H1 (cell line): Measurements from ENCODE around the gene PLCL1. TPM values are rescaled to one million over a fixed set of nuclear protein-coding genes. Genes with fewer than 3 reads are reported as not detected.

Experiments used
- CTCF ChIA-PET: fragments of 300-600 bp; sonication (Branson Sonifier 250); formaldehyde crosslinking; loops from one replicate; lab custom pipeline; 2021; ENCODE audit not compliant: partially characterized antibody; lab: Charles Lee
- POLR2A ChIA-PET: fragments of 300-600 bp; sonication (Branson Sonifier 250); formaldehyde crosslinking; loops from one replicate; lab custom pipeline; 2021; ENCODE audit warnings: inconsistent platforms; ENCODE audit not compliant: partially characterized antibody; lab: Charles Lee
- DNase-seq, 2 experiments: peaks; one replicate each; pipeline versions ENCODE4 v3.0.0 to v3.0.0-alpha.2; 2010 to 2022; ENCODE audit warnings: low spot score in 2 of 2, low read depth in 1 of 2, mixed read lengths in 1 of 2
- FAIRE-seq: peaks from 2 replicates; lab custom pipeline; 2011; peaks lifted over from hg19 to GRCh38; lab: Jason Lieb, UNC
- H2AFZ ChIP-seq: 2 replicates; pipeline ENCODE4 v1.8.1; 2012; ENCODE audit warnings: low read length, inconsistent platforms
- H2AK5ac ChIP-seq: 2 replicates; pipeline ENCODE4 v1.6.1; 2013; ENCODE audit warnings: low read depth, low read length
- H2BK120ac ChIP-seq: replicated peaks from 2 replicates; pipeline ENCODE3; 2013; ENCODE audit warnings: low read depth, low read length, inconsistent platforms
- H2BK12ac ChIP-seq: 2 replicates; pipeline ENCODE4 v1.6.1; 2013; ENCODE audit warnings: low read depth, low read length
- H2BK15ac ChIP-seq: 2 replicates; pipeline ENCODE4 v1.6.1; 2013; ENCODE audit warnings: low read length
- H2BK20ac ChIP-seq: 2 replicates; pipeline ENCODE4 v1.6.1; 2013; ENCODE audit warnings: low read length
- H2BK5ac ChIP-seq: 2 replicates; pipeline ENCODE4 v1.6.1; 2013; ENCODE audit warnings: low read depth, low read length
- H3K14ac ChIP-seq: 2 replicates; pipeline ENCODE4 v1.6.1; 2013; ENCODE audit warnings: inconsistent platforms; ENCODE audit not compliant: insufficient read length
- H3K18ac ChIP-seq: 2 replicates; pipeline ENCODE4 v1.6.1; 2013; ENCODE audit warnings: low read length; ENCODE audit errors: extremely low read depth
- H3K23ac ChIP-seq: 2 replicates; pipeline ENCODE4 v1.6.1; 2013; ENCODE audit warnings: inconsistent platforms; ENCODE audit not compliant: insufficient read length
- H3K23me2 ChIP-seq: 2 replicates; pipeline ENCODE4 v1.6.1; 2013; ENCODE audit warnings: low read depth, low read length
- H3K27ac ChIP-seq: 2 replicates; pipeline ENCODE4 v1.6.1; 2011; ENCODE audit warnings: low read depth, low read length, inconsistent platforms
- H3K27me3 ChIP-seq, 4 experiments: replicated peaks in 1 of 4; 1 replicate in 1 of 4; 2 replicates in 3 of 4; pipeline versions ENCODE4 v1.6.1 to v1.8.1; 2011 to 2013; ENCODE audit warnings: low read length in 3 of 4, mild to moderate bottlenecking in 3 of 4, inconsistent platforms in 2 of 4, mixed read lengths in 2 of 4, moderate library complexity in 1 of 4; ENCODE audit not compliant: control insufficient read depth in 3 of 4, insufficient read depth in 3 of 4; ENCODE audit errors: extremely low read depth in 1 of 4
- H3K36me3 ChIP-seq, 4 experiments: 2 replicates each; pipeline versions ENCODE4 v1.6.1 to v1.8.1; 2011 to 2013; ENCODE audit warnings: mild to moderate bottlenecking in 4 of 4, low read length in 3 of 4, moderate library complexity in 2 of 4, control low read depth in 1 of 4, inconsistent platforms in 1 of 4; ENCODE audit not compliant: insufficient read depth in 4 of 4, control insufficient read depth in 2 of 4
- H3K4ac ChIP-seq: replicated peaks from 2 replicates; pipeline ENCODE3; 2013; ENCODE audit warnings: low read length, low read depth, mixed read lengths, inconsistent platforms; ENCODE audit not compliant: insufficient read length
- H3K4me1 ChIP-seq, 4 experiments: replicated peaks in 1 of 4; 1 replicate in 1 of 4; 2 replicates in 3 of 4; pipeline versions ENCODE4 v1.6.1 to v1.8.1; 2011 to 2013; ENCODE audit warnings: low read length in 3 of 4, inconsistent platforms in 2 of 4, mixed read lengths in 1 of 4; ENCODE audit not compliant: insufficient read depth in 4 of 4, control insufficient read depth in 3 of 4
- H3K4me2 ChIP-seq, 2 experiments: 2 replicates each; pipeline versions ENCODE4 v1.6.1 to v1.8.1; 2011 to 2013; ENCODE audit warnings: low read depth in 2 of 2, low read length in 2 of 2, control low read depth in 1 of 2, inconsistent platforms in 1 of 2, mild to moderate bottlenecking in 1 of 2; ENCODE audit not compliant: insufficient read depth in 1 of 2
- H3K4me3 ChIP-seq, 4 experiments: fragments of 200-600, 300-600 bp in 1 of 4; sonication (generic), shearing (Covaris generic), sonication (Bioruptor Twin) in 1 of 4; 2 replicates each; pipeline versions ENCODE4 v1.5.1 to v1.8.1; 2011 to 2016; ENCODE audit warnings: low read length in 4 of 4, low read depth in 3 of 4, control low read depth in 2 of 4, inconsistent platforms in 2 of 4, mild to moderate bottlenecking in 2 of 4, mixed read lengths in 1 of 4, moderate library complexity in 1 of 4; ENCODE audit not compliant: insufficient read depth in 2 of 4; ENCODE audit errors: extremely low read depth in 1 of 4
- H3K56ac ChIP-seq: replicated peaks from 2 replicates; pipeline ENCODE3; 2013; ENCODE audit warnings: low read depth, mild to moderate bottlenecking, mixed read lengths, low read length, inconsistent platforms; ENCODE audit not compliant: insufficient read length
- H3K79me1 ChIP-seq: 2 replicates; pipeline ENCODE4 v1.6.1; 2013; ENCODE audit warnings: low read depth, low read length, control low read depth
- H3K79me2 ChIP-seq, 2 experiments: 2 replicates each; pipeline versions ENCODE4 v1.6.1 to v1.8.1; 2012 to 2013; ENCODE audit warnings: low read length in 2 of 2, mild to moderate bottlenecking in 2 of 2, inconsistent platforms in 1 of 2; ENCODE audit not compliant: insufficient read depth in 2 of 2, control insufficient read depth in 1 of 2
- H3K9ac ChIP-seq, 4 experiments: replicated peaks in 1 of 4; 1 replicate in 1 of 4; 2 replicates in 3 of 4; pipeline versions ENCODE4 v1.6.1 to v1.8.1; 2011 to 2013; ENCODE audit warnings: low read depth in 3 of 4, low read length in 3 of 4, control low read depth in 2 of 4, mild to moderate bottlenecking in 2 of 4, moderate library complexity in 2 of 4, inconsistent platforms in 1 of 4; ENCODE audit errors: extremely low read depth in 1 of 4
- H3K9me3 ChIP-seq, 2 experiments: 2 replicates each; pipeline versions ENCODE4 v1.6.1 to v1.8.1; 2012 to 2013; ENCODE audit warnings: mild to moderate bottlenecking in 2 of 2, moderate library complexity in 2 of 2, control low read depth in 1 of 2, inconsistent platforms in 1 of 2, low read depth in 1 of 2, low read length in 1 of 2, mixed read lengths in 1 of 2; ENCODE audit not compliant: insufficient read depth in 2 of 2
- H4K20me1 ChIP-seq, 2 experiments: replicated peaks in 1 of 2; 2 replicates each; pipeline versions ENCODE3 to v1.8.1; 2011 to 2013; ENCODE audit warnings: inconsistent platforms in 2 of 2, low read length in 2 of 2, mild to moderate bottlenecking in 1 of 2; ENCODE audit not compliant: insufficient read depth in 2 of 2, control insufficient read depth in 1 of 2
- H4K5ac ChIP-seq: 2 replicates; pipeline ENCODE4 v1.6.1; 2013; ENCODE audit warnings: low read length, low read depth, mixed read lengths, inconsistent platforms; ENCODE audit not compliant: insufficient read length
- H4K8ac ChIP-seq: 2 replicates; pipeline ENCODE4 v1.8.0; 2013; ENCODE audit warnings: mild to moderate bottlenecking, moderate library complexity, low read length, inconsistent platforms; ENCODE audit not compliant: insufficient read depth; ENCODE audit errors: extremely low read depth
- H4K91ac ChIP-seq: replicated peaks from 2 replicates; pipeline ENCODE3; 2013; ENCODE audit warnings: low read length, mixed read lengths, inconsistent platforms; ENCODE audit not compliant: insufficient read length
- BCL11A ChIP-seq, 2 experiments: IDR thresholded peaks; one replicate each; pipeline ENCODE4 v1.6.1; 2011; ENCODE audit warnings: low read depth in 2 of 2, low read length in 2 of 2, mild to moderate bottlenecking in 2 of 2
- BRCA1 ChIP-seq: IDR thresholded peaks from 2 replicates; pipeline ENCODE4 v1.6.1; 2012; ENCODE audit warnings: low read depth, low read length, improper control_type of control experiment
- CBX8 ChIP-seq: fragments of 300-800, 300-1000 bp; sonication (generic); IDR thresholded peaks from 2 replicates; pipeline ENCODE4 v1.7.1; 2016; ENCODE audit warnings: low read depth, low read length, borderline replicate concordance
- CHD2 ChIP-seq: IDR thresholded peaks from 2 replicates; pipeline ENCODE4 v1.6.1; 2012; ENCODE audit warnings: low read length, improper control_type of control experiment
- EZH2 ChIP-seq: fragments of 200-600 bp; sonication (generic); IDR thresholded peaks from 2 replicates; pipeline ENCODE4 v1.7.1; 2012; ENCODE audit warnings: low read depth, mild to moderate bottlenecking, moderate library complexity, low read length, inconsistent platforms; ENCODE audit not compliant: severe bottlenecking
- GABPA ChIP-seq: IDR thresholded peaks from 2 replicates; pipeline ENCODE4 v1.6.1; 2011; ENCODE audit warnings: mild to moderate bottlenecking, low read length, moderate library complexity, borderline replicate concordance; ENCODE audit not compliant: insufficient read depth
- GTF2F1 ChIP-seq: IDR thresholded peaks from 2 replicates; pipeline ENCODE4 v1.6.1; 2012; ENCODE audit warnings: low read depth, low read length, improper control_type of control experiment, borderline replicate concordance
- HDAC6 ChIP-seq: IDR thresholded peaks from one replicate; pipeline ENCODE4 v1.7.1; 2012; ENCODE audit warnings: low read depth, mild to moderate bottlenecking, inconsistent platforms, low read length, moderate library complexity
- POU5F1 ChIP-seq: IDR thresholded peaks from 2 replicates; pipeline ENCODE4 v1.6.1; 2011; ENCODE audit warnings: low read depth, mild to moderate bottlenecking, low read length, moderate library complexity
- RAD21 ChIP-seq, 2 experiments: IDR thresholded peaks in 1 of 2; conservative IDR thresholded peaks in 1 of 2; 2 replicates each; pipeline ENCODE4 v1.6.1; 2011; ENCODE audit warnings: low read depth in 2 of 2, low read length in 2 of 2, improper control_type of control experiment in 1 of 2, inconsistent platforms in 1 of 2, mild to moderate bottlenecking in 1 of 2, moderate library complexity in 1 of 2
- RNF2 ChIP-seq: fragments of 200-900, 300-1000 bp; sonication (generic); IDR thresholded peaks from 2 replicates; pipeline ENCODE4 v1.7.1; 2016; ENCODE audit warnings: borderline replicate concordance, low read depth, mild to moderate bottlenecking, antibody characterized with exemption, low read length; ENCODE audit not compliant: poor library complexity, severe bottlenecking; ENCODE audit errors: missing control alignments
- SUZ12 ChIP-seq: fragments of 200-600 bp; sonication (generic); IDR thresholded peaks from 2 replicates; pipeline ENCODE4 v1.6.1; 2012; ENCODE audit warnings: mild to moderate bottlenecking, inconsistent platforms, low read length, moderate library complexity, mixed read lengths
- TCF12 ChIP-seq: IDR thresholded peaks from 2 replicates; pipeline ENCODE4 v1.6.1; 2011; ENCODE audit warnings: low read depth, mild to moderate bottlenecking, low read length
- WGBS, 2 experiments: shearing (Covaris generic) in 1 of 2; methylation state at CpG; one replicate each; pipeline versions ENCODE4 v1.1.6 to v1.1.7; 2013 to 2015; ENCODE audit warnings: low lambda C conversion rate in 2 of 2, mixed read lengths in 2 of 2, inconsistent platforms in 1 of 2, low coverage in 1 of 2, missing lambda C conversion rate in 1 of 2; ENCODE audit not compliant: insufficient replicate concordance in 2 of 2, insufficient coverage in 1 of 2, insufficient read length in 1 of 2; ENCODE audit errors: extremely low coverage in 1 of 2, missing lambda C conversion rate in 1 of 2; 5-methylcytosine and 5-hydroxymethylcytosine counted together
- polyA plus RNA-seq, 7 experiments: library from polyadenylated mRNA; depleted of rRNA in 3 of 7; stranded (reverse) in 5 of 7; unstranded in 2 of 7; fragments of >200 nt in 5 of 7; fragments of 200-250 nt in 2 of 7; gene quantifications; 1 replicate in 5 of 7; 2 replicates in 1 of 7; 4 replicates in 1 of 7; pipeline versions ENCODE4 v1.2.1 to v1.2.3, GENCODE V29; 2011 to 2013; ENCODE audit warnings: missing spikeins in 2 of 7, mixed read lengths in 2 of 7
- total RNA-seq: library from RNA; stranded (reverse); fragmentation: NEBNext Ultra II Directional; extraction: Animal tissue kit (Norgen Biotek cat#: 25700); gene quantifications from 2 replicates; pipeline ENCODE4 v1.2.1, GENCODE V29; 2021

The PLCL1 gene
- total and polyA plus RNA-seq, 2 of the 8 experiments (the other 6 are each of a cell fraction or from before 2014, with no cell fraction given) = not detected

DNA sequence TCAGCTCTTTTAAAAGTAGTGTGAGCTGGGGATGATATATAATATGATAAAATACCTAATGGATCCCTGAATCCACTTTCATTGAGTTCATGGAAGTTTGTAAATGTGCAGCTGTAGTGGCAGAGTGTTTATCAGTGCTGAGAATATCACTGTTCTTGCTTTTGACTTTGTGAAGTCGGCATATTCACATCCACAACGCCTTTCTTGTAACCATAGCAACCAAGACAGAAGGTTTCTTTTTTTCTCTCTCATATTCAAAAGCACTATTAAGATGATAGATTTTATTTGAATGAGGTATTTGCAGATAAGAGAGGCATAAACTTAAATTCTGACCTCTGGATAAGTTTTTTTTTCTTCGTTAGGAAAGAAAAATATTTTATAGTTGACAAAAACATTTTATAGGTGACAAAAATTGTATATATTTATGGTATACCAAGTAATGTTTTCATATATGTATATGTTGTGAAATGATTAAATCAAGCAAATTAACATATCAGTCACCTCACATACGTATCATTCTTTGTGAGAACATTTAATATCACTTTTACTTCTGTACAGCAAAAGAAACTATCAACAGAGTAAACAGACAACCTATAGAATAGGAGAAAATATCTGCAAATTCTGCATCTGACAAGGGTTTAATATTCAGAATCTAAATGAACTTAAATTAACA lies 130.0 kb downstream of the PLCL1 start:
- 83% methylated on average over 4 of the region's 4 CpGs; no CpG with 5 or more reads in 1 of the 2 experiments for WGBS, 2 experiments
- no peak overlapping the region for H4K8ac ChIP-seq
- TF ChIP-seq CBX8 (no peak), GABPA (no peak), EZH2 (no peak), TCF12 (no peak), POU5F1 (no peak), HDAC6 (no peak), CHD2 (no peak), BRCA1 (no peak), GTF2F1 (no peak), BCL11A (IDR thresholded peaks at IDR 0.05; ENCODE audit: low read depth in 2 of 2, low read length in 2 of 2) (no peak), SUZ12 (no peak), RAD21 (IDR thresholded peaks at IDR 0.05 in 1 of 2, conservative IDR thresholded peaks at IDR 0.05 in 1 of 2; ENCODE audit: low read depth in 2 of 2, low read length in 2 of 2) (no peak), RNF2 (no peak)

More for the DNA sequence above, 130.0 kb downstream of the PLCL1 start:
- Histone ChIP-seq H3K14ac (no peak overlapping the region), H3K9ac (no peak overlapping the region), H3K9me3 (no peaks in the 10 kb centered on the region), H2BK15ac (no peak overlapping the region), H3K36me3 (no peaks in the 10 kb centered on the region), H3K4me1 (no peaks in the 10 kb centered on the region), H3K23ac (no peak overlapping the region), H4K91ac (no peak overlapping the region), H2BK120ac (no peak overlapping the region), H3K18ac (no peak overlapping the region), H2AFZ (no peak overlapping the region), H4K20me1 (no peaks in the 10 kb centered on the region), H3K27me3 (no peaks in the 10 kb centered on the region), H2BK5ac (no peak overlapping the region), H4K5ac (no peak overlapping the region), H2BK20ac (no peak overlapping the region), H3K4ac (no peak overlapping the region), H3K4me3 (no peak overlapping the region), H2AK5ac (no peak overlapping the region), H3K4me2 (no peak overlapping the region), H3K79me1 (no peaks in the 10 kb centered on the region), H3K27ac (no peak overlapping the region), H3K23me2 (no peaks in the 10 kb centered on the region), H3K56ac (no peak overlapping the region), H3K79me2 (no peaks in the 10 kb centered on the region), H2BK12ac (no peak overlapping the region)
- FAIRE-seq = no peak
- no peak for DNase-seq
- POLR2A ChIA-PET = no interaction called here
- CTCF ChIA-PET = interaction anchor here (1.6 kb wide), 1 partner anchor 193 kb away, joined by 6 read pairs; no protein-coding TSS in a partner anchor
